NT2/D1 (cell line): Measurements from ENCODE around the gene TRPM2.

Source experiments
- DNase-seq: peaks from one replicate; pipeline ENCODE4 v3.0.0-alpha.2; 2011; ENCODE audit warnings: low read depth, low spot score
- H3K27me3 ChIP-seq: 2 replicates; pipeline ENCODE4 v1.6.0; 2011; ENCODE audit warnings: mild to moderate bottlenecking; ENCODE audit not compliant: insufficient read length, insufficient read depth
- H3K36me3 ChIP-seq: 2 replicates; pipeline ENCODE4 v1.6.1; 2011; ENCODE audit warnings: mild to moderate bottlenecking, low read length, mixed read lengths; ENCODE audit not compliant: insufficient read depth, insufficient read length
- H3K4me1 ChIP-seq: 2 replicates; pipeline ENCODE4 v1.5.1; 2011; ENCODE audit not compliant: insufficient read depth, insufficient read length
- H3K4me3 ChIP-seq: 2 replicates; pipeline ENCODE4 v1.5.1; 2011; ENCODE audit warnings: low read depth; ENCODE audit not compliant: insufficient read length
- H3K9ac ChIP-seq: 2 replicates; pipeline ENCODE4 v1.6.0; 2011; ENCODE audit warnings: low read depth; ENCODE audit not compliant: insufficient read length
- H3K9me3 ChIP-seq: 2 replicates; pipeline ENCODE4 v1.5.1; 2011; ENCODE audit warnings: mild to moderate bottlenecking, low read length; ENCODE audit not compliant: insufficient read depth
- SUZ12 ChIP-seq: IDR thresholded peaks from 2 replicates; pipeline ENCODE4 v1.6.1; 2011; ENCODE audit not compliant: insufficient read length, insufficient read depth; ENCODE audit errors: extremely low read depth
- YY1 ChIP-seq: IDR thresholded peaks from 2 replicates; pipeline ENCODE4 v1.6.1; 2011; ENCODE audit not compliant: insufficient read length, insufficient read depth
- ZNF274 ChIP-seq: IDR thresholded peaks from 2 replicates; pipeline ENCODE4 v1.6.1; 2011; ENCODE audit warnings: mild to moderate bottlenecking, low read depth, low read length

Gene TRPM2

DNA sequence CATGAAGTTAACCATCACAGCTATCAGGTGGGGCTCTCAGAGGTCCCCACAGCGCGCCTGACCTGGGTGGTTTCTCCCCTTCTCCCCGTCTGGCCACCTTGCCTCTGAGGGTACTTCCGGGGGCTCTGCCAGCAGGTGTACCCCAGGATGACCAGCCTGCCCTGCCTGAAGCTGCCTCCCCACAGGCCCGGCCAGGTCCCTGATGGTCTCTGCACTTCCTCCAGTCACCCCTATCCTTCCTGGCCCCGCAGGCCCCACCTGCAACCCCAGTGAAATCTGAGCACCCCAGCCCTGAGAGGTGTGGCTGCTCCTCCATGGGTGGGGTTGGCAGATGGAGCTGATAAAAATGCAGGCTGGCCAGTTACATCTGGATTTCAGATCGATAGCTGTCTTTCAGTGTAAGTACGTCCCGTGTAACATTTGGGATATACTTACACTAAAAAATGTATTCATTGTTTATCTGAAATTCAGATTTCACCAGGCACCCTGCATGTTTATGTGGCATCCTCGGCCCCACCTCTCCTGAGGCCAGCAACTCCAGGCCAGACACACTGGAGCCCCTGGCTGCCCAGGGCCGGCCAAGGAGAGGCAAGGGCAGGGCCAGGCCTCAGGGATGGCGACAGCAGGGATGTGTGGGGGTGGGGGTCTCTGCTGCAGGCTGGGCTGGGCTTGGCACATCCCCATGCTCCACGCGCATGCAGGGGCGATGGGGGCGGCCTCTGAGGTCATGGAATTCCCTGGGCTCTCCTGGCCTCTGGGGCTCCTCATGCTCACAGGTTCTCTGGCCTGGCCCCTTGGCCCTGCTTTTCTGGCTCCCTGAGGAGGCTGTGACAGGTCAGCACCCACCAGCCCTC is 127.0 kb downstream of the TRPM2 start:
- DNase-seq, result no peak
- no peak for TF ChIP-seq ZNF274
- no peak for TF ChIP-seq YY1
- TF ChIP-seq SUZ12, result no peak
- Histone ChIP-seq H3K9ac (no peak overlapping the region), H3K36me3 (no peaks in the 10 kb centered on the region), H3K4me3 (no peak overlapping the region), H3K27me3 (no peaks in the 10 kb centered on the region), H3K4me1 (peaks cover 7% of the 10 kb centered on the region), H3K9me3 (no peaks in the 10 kb centered on the region)

DNA sequence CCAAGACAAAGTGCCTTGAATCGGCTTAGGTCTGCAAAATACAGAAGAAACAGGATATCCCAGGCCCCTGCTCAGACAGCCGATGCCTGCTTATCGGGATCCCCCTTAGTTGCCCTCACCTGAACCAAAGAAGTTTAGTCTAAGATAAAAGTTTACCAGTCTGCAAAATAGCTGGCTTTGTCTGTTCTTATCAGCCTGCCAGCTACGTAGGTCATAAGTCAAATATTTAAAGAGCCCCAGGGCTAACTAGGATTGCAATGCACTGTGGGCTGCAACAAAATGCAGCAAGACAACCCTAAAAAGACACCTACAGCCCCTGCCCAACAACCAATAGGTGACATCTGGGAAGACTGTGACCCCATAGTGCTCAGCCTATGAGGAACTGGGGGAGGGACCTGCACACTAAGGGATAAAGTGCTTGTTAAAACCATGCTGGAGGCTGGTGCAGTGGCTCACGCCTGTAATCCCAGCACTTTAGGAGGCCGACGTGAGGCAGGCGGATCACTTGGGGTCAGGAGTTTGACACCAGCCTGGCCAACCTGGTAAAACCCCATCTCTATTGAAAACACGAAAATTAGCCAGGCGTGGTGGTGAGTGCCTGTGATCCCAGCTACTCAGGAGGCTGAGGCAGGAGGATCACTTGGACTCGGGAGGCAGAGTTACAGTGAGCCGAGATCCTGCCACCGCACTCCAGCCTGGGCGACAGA is 129.3 kb downstream of the TRPM2 start:
- DNase-seq, result no peak
- peaks cover 7% of the 10 kb centered on the region for H3K4me1 ChIP-seq
- TF ChIP-seq SUZ12, result no peak
- TF ChIP-seq ZNF274, result no peak
- TF ChIP-seq YY1, result no peak
- H3K9me3 ChIP-seq, result peaks cover 1% of the 10 kb centered on the region
- H3K9ac ChIP-seq, result no peak overlapping the region
- H3K36me3 ChIP-seq, result no peaks in the 10 kb centered on the region
- no peaks in the 10 kb centered on the region for H3K27me3 ChIP-seq
- no peak overlapping the region for H3K4me3 ChIP-seq

DNA sequence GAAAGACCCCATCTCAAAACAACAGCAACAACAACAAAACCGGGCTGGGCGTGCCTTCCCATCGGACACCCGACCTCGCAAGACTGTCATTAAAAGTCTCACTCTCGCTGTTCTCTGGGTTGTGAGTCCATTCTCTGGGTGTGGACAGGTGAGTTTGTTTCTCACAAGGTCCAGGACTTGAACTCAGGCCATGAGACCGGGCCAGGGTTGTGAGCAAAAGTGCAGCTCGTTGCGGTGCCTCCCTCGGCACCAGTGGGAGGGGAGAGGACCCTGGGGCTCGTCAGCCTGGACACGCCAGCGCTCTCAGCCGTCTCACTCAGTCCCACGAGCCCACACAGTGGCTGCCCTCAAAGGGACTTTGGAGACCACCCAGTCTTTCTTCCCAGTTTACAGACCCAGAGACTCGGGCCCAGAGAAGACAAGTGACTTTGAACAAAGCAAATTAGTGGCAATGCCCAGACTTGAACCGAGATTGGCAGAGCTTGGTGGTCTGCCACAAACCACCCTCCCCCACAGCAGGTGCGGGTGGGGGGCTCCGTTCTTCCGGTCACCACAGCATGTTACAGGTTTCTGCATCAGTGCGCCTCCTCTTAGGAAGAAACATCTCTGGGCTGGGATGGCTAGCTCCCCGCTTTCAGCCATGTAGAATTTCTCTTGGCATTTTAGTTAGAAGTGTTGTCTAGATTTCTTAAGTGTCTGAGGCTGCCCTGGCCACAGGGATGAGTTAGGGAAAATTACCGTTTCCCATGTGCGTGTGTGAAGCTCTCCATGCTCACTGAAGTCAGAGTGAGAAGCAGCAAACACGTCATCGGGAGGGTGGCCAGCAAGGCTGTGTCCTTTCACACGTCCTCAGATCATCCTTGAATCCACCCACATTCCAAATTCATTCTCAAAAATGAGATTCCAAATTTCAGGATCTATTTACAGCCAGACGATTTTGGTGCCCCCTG is 130.1 kb downstream of the TRPM2 start:
- peaks cover 7% of the 10 kb centered on the region for H3K4me1 ChIP-seq
- peaks cover 9% of the 10 kb centered on the region for H3K9me3 ChIP-seq
- no peak for DNase-seq
- H3K27me3 ChIP-seq, result no peaks in the 10 kb centered on the region
- no peak for TF ChIP-seq ZNF274
- TF ChIP-seq YY1, result no peak
- TF ChIP-seq SUZ12, result no peak
- no peaks in the 10 kb centered on the region for H3K36me3 ChIP-seq
- H3K4me3 ChIP-seq, result no peak overlapping the region
- H3K9ac ChIP-seq, result no peak overlapping the region

DNA sequence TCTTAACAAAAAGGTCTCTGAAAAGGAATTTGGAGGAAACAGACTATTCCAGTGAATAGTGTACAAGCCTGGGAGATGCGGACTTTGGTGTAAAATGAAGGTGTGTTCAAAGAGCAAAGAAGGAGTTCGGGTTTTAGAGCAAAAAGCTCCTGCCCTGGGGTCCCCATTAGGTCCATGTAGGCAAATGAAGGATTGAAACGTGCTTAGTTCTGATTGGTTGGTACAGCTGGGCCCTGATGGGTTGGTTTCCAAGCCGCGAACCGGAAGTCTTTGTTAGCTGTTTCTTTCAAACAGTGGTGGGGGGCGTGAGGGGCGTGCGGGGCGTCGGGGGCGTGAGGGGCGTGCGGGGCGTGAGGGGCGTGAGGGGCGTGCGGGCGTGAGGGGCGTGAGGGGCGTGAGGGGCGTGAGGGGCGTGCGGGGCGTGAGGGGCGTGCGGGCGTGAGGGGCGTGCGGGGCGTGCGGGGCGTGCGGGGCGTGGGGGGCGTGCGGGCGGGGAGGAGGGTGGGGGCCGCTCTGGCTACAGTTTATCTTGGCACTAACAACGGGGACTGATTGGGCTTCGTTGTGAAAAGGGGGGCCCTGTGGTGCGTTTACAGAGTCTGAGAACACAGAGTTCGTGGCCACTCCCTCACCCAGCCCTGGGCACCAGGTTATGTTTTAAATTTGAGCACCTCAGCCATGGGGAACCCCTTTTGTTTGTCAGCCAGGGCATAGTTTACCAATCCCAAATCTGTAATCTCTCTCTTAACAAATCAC is 131.3 kb downstream of the TRPM2 start:
- H3K4me1 ChIP-seq, result peaks cover 7% of the 10 kb centered on the region
- no peaks in the 10 kb centered on the region for H3K27me3 ChIP-seq
- no peaks in the 10 kb centered on the region for H3K36me3 ChIP-seq
- no peak overlapping the region for H3K9ac ChIP-seq
- DNase-seq, result no peak
- no peak overlapping the region for H3K4me3 ChIP-seq
- peaks cover 20% of the 10 kb centered on the region for H3K9me3 ChIP-seq
- no peak for TF ChIP-seq SUZ12
- no peak for TF ChIP-seq ZNF274
- TF ChIP-seq YY1, result no peak

DNA sequence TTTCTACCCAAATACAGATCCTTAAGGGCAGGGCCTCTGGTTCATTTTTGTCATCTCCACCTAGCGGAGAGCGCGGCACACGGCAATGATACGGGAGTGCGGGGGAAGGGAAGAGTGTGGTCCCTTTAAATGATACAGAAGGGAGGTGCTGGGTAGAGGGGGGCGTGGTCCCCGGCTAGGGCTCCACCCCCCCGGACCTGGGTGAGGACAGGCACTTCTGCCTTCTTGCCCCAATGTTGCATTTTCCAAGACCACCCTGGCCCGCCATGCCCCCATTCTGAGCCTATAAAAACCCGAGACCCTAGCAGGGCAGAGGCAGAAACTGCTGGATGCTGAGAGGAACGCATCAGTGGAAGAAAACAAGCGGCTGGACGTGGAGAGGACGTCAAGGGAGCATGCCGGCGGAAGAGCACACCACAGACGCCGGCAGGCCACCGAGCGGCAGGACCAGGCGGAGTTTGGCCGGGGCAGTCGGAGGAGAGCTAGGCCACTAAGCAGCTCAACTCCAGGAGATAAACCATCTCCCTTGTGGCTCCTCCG is 131.9 kb downstream of the TRPM2 start:
- DNase-seq, result no peak
- H3K4me1 ChIP-seq, result peaks cover 4% of the 10 kb centered on the region
- peaks cover 24% of the 10 kb centered on the region for H3K9me3 ChIP-seq
- no peaks in the 10 kb centered on the region for H3K36me3 ChIP-seq
- no peak overlapping the region for H3K4me3 ChIP-seq
- no peak overlapping the region for H3K9ac ChIP-seq
- no peaks in the 10 kb centered on the region for H3K27me3 ChIP-seq
- TF ChIP-seq YY1 (no peak), ZNF274 (no peak), SUZ12 (no peak)

DNA sequence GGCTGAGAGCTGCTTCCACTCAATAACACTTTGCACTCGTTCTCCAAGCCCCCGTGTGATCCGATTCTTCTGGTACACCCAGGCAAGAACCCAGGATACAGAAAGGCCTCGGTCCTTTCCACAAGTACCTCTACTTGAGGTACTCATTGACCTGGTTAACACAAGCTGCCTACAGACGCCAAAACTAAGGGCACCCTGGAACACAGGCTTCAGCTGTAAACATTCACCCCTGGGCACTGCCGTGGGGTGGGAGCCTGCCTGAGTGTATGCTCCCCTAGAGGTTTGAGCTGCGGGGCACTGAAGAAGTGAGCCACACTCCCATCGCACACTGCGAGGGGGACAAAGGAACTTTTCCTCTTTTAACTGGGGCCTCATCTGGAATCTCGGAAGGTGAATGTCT is 132.4 kb downstream of the TRPM2 start:
- no peak overlapping the region for H3K9ac ChIP-seq
- peaks cover 29% of the 10 kb centered on the region for H3K9me3 ChIP-seq
- no peak for DNase-seq
- H3K4me3 ChIP-seq, result no peak overlapping the region
- H3K4me1 ChIP-seq, result no peaks in the 10 kb centered on the region
- H3K36me3 ChIP-seq, result no peaks in the 10 kb centered on the region
- no peaks in the 10 kb centered on the region for H3K27me3 ChIP-seq
- no peak for TF ChIP-seq ZNF274
- TF ChIP-seq YY1, result no peak
- no peak for TF ChIP-seq SUZ12
